ENCODE results near the gene AFAP1. TPM values are rescaled to one million over a fixed set of nuclear protein-coding genes. Genes with fewer than 3 reads are reported as not detected.

The AFAP1 gene
- total RNA-seq, 1 donor from 2014 or later, result 67.9 TPM

DNA sequence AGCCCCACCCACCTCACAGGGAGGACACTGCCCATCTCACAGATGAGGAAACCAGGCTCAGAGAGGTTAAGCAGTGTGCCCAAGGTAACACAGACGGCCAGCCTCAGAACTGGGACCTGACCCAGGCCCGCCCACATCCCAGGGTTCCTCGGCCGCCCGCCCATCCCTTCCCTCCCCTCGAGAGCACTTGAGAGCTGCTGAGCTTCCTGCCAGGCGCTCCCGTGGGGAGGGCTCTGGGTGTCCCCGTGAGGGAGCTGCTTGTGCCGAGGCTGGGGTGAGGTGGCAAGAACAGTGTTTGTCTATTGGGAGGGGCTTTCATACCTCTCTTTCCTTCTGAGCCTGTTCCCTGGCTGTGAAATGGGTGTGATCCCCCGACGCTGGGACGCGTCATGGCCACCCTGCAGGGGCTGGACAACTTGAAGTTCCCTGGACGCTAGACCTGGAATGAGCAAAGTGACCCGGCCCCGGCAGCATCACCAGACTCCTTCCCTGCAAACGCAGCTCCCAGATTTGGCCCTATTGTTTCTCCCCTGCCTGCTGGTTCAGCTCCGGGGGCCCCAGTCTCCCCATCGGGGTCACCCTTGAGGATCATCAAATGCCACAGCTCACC is 204.9 kb downstream of the AFAP1 start:
- no peak overlapping the region for H3K9ac ChIP-seq (ENCODE audit: low read length)
- no peak overlapping the region for H2AFZ ChIP-seq (ENCODE audit: low read depth, low read length)
- peaks cover 5% of the 10 kb centered on the region for H3K27me3 ChIP-seq (ENCODE audit: insufficient read depth, low read length)
- H4K20me1 ChIP-seq (ENCODE audit: insufficient read depth, low read length), result peaks cover 7% of the 10 kb centered on the region
- no peaks in the 10 kb centered on the region for H3K4me1 ChIP-seq (ENCODE audit: insufficient read depth, low read length)
- DNase-seq (ENCODE audit: low read depth) (no peak), FAIRE-seq (no peak)
- H3K27ac ChIP-seq (ENCODE audit: low read depth, low read length), result no peak overlapping the region
- no peaks in the 10 kb centered on the region for H3K79me2 ChIP-seq (ENCODE audit: insufficient read depth, low read length)
- no peak overlapping the region for H3K27ac Mint-ChIP-seq (ENCODE audit: unreplicated experiment)
- peaks cover 53% of the 10 kb centered on the region for H3K27me3 Mint-ChIP-seq (ENCODE audit: low read depth, unreplicated experiment)
- peaks cover 4% of the 10 kb centered on the region for H3K9me3 Mint-ChIP-seq (ENCODE audit: unreplicated experiment)
- H3K4me1 Mint-ChIP-seq (ENCODE audit: low read depth, unreplicated experiment), result no peaks in the 10 kb centered on the region
- no peak overlapping the region for H3K4me3 ChIP-seq (ENCODE audit: insufficient read depth, low read depth, low read length)
- TF ChIP-seq, protein P1, sequence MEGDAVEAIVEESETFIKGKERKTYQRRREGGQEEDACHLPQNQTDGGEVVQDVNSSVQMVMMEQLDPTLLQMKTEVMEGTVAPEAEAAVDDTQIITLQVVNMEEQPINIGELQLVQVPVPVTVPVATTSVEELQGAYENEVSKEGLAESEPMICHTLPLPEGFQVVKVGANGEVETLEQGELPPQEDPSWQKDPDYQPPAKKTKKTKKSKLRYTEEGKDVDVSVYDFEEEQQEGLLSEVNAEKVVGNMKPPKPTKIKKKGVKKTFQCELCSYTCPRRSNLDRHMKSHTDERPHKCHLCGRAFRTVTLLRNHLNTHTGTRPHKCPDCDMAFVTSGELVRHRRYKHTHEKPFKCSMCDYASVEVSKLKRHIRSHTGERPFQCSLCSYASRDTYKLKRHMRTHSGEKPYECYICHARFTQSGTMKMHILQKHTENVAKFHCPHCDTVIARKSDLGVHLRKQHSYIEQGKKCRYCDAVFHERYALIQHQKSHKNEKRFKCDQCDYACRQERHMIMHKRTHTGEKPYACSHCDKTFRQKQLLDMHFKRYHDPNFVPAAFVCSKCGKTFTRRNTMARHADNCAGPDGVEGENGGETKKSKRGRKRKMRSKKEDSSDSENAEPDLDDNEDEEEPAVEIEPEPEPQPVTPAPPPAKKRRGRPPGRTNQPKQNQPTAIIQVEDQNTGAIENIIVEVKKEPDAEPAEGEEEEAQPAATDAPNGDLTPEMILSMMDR (IDR thresholded peaks at IDR 0.05; ENCODE audit: insufficient read depth, low read depth, low read length), result no peak
- TF ChIP-seq EZH2 (IDR thresholded peaks at IDR 0.05; ENCODE audit: insufficient read depth, low read length), result no peak
- H3K36me3 ChIP-seq (ENCODE audit: insufficient read depth, low read length), result no peaks in the 10 kb centered on the region
- H3K9me3 ChIP-seq (ENCODE audit: insufficient read depth, low read depth, low read length), result no peaks in the 10 kb centered on the region
- no peak overlapping the region for H3K4me3 Mint-ChIP-seq (ENCODE audit: unreplicated experiment)
- peaks cover 15% of the 10 kb centered on the region for H3K36me3 Mint-ChIP-seq (ENCODE audit: low read depth, unreplicated experiment)
- H3K4me2 ChIP-seq (ENCODE audit: low read length), result no peak overlapping the region

DNA sequence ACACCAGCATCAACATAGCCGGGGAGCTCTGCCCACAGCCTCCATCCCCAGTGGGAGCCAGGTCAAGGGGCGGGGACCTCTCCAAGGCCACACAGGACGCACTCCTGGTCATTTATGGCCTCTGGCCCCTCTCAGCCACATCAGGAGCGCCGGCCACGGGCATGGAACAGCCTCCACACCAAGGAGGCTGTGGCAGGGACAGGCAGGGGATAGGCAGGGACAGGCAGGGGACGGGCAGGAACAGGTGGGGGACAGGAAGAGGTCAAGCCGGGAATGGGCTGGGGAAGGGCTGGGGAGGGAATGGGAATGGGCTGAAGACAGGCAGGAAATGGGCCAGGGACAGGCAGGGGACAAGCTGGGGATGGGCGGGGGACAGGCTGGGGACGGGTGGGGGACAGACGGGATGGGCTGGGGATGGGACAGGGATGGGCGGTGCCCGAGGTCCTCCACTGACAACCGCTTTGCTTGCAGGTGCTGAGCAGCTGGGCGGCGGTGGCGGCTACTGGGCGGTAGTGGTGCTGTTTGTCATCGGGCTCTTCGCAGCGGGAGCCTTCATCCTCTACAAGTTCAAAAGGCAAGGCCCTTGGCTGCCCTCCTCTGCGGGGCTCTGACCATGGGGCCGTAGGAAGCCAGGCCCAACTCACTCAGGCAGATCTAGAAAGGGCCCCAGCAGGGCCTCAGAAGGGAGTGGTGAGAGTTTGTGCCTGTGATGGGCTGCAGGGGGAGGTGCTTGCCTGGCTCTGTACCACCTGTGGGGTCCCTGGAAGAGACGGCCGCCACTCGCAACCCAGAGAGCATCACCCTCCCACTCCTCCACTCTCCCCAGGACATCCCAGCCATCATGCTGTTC is 205.6 kb downstream of the AFAP1 start:
- no peak overlapping the region for H3K9ac ChIP-seq (ENCODE audit: low read length)
- Mint-ChIP-seq H3K27ac (ENCODE audit: unreplicated experiment) (no peak overlapping the region), H3K4me1 (ENCODE audit: low read depth, unreplicated experiment) (no peaks in the 10 kb centered on the region), H3K27me3 (ENCODE audit: low read depth, unreplicated experiment) (peaks cover 57% of the 10 kb centered on the region), H3K9me3 (ENCODE audit: unreplicated experiment) (peaks cover 5% of the 10 kb centered on the region), H3K4me3 (ENCODE audit: unreplicated experiment) (no peak overlapping the region), H3K36me3 (ENCODE audit: low read depth, unreplicated experiment) (peaks cover 16% of the 10 kb centered on the region)
- DNase-seq (ENCODE audit: low read depth) (no peak), FAIRE-seq (no peak)
- no peak overlapping the region for H3K27ac ChIP-seq (ENCODE audit: low read depth, low read length)
- no peaks in the 10 kb centered on the region for H3K9me3 ChIP-seq (ENCODE audit: insufficient read depth, low read depth, low read length)
- no peak overlapping the region for H3K4me2 ChIP-seq (ENCODE audit: low read length)
- no peaks in the 10 kb centered on the region for H3K36me3 ChIP-seq (ENCODE audit: insufficient read depth, low read length)
- H3K79me2 ChIP-seq (ENCODE audit: insufficient read depth, low read length), result no peaks in the 10 kb centered on the region
- peaks cover 7% of the 10 kb centered on the region for H4K20me1 ChIP-seq (ENCODE audit: insufficient read depth, low read length)
- H3K27me3 ChIP-seq (ENCODE audit: insufficient read depth, low read length), result peaks cover 5% of the 10 kb centered on the region
- no peaks in the 10 kb centered on the region for H3K4me1 ChIP-seq (ENCODE audit: insufficient read depth, low read length)
- TF ChIP-seq, protein P1 (IDR thresholded peaks at IDR 0.05; ENCODE audit: insufficient read depth, low read depth, low read length), result no peak
- no peak for TF ChIP-seq EZH2 (IDR thresholded peaks at IDR 0.05; ENCODE audit: insufficient read depth, low read length)
- H3K4me3 ChIP-seq (ENCODE audit: insufficient read depth, low read depth, low read length), result no peak overlapping the region
- H2AFZ ChIP-seq (ENCODE audit: low read depth, low read length), result no peak overlapping the region

Data from astrocyte (in vitro differentiated cells and primary cell).